AG04449 (cell line): ENCODE measurements around the gene ACTN3.

Source experiments
- CTCF ChIA-PET: fragments of 350-600 bp; formaldehyde crosslinking; extraction: SDS; loops from one replicate; lab custom pipeline; 2021; ENCODE audit warnings: antibody characterized with exemption; lab: Yijun Ruan, JAX
- POLR2A ChIA-PET: fragments of 400-600, 350-600 bp; formaldehyde crosslinking; extraction: SDS; loops from one replicate; lab custom pipeline; 2020; ENCODE audit warnings: antibody characterized with exemption, inconsistent platforms; lab: Yijun Ruan, JAX
- DNase-seq: peaks from one replicate; pipeline ENCODE4 v3.0.0-alpha.2; 2010; ENCODE audit warnings: low read depth, low spot score
- H3K4me3 ChIP-seq: 2 replicates; pipeline ENCODE4 v1.5.1; 2011; ENCODE audit warnings: low read depth, mild to moderate bottlenecking, control low read depth, low read length
- TF ChIP-seq, protein P1 (sequence below): IDR thresholded peaks from one replicate; pipeline ENCODE4 v1.5.1; 2011; ENCODE audit warnings: mild to moderate bottlenecking, moderate library complexity, low read length, control low read depth, inconsistent platforms; ENCODE audit not compliant: insufficient read depth; ENCODE audit errors: missing control alignments

The ACTN3 gene

DNA sequence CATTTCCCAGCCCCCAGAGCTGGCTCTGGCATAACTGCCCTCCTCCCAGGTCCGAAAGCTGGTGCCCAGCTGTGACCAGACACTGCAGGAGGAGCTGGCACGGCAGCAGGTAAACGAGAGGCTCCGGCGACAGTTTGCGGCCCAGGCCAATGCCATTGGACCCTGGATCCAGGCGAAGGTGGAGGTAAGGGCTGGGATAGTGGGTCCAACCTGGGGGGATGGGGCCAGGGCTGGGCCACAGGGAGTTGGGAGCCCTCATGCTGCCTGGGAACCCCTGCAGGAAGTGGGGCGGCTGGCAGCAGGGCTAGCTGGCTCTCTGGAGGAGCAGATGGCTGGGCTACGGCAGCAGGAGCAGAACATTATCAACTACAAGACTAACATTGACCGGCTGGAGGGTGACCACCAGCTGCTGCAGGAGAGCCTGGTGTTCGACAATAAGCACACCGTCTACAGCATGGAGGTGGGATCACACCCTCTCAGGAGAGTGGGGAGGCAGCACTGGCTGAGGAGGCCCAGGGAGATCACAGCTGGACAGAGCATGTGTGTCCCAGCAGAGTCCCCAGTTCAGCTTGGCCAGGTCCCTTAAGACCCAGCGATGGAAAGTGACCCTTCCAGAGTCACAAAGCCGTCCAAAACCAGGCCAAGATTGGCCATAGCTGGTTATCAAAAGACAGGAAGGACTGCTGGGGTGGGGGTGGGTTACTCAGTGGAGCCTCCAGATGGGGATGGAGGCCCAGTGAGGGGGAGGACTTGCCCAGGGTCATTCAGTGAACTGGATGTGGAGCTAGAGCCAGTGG lies 14.7 kb downstream of the ACTN3 start:
- DNase-seq: no peak
- TF ChIP-seq, protein P1, sequence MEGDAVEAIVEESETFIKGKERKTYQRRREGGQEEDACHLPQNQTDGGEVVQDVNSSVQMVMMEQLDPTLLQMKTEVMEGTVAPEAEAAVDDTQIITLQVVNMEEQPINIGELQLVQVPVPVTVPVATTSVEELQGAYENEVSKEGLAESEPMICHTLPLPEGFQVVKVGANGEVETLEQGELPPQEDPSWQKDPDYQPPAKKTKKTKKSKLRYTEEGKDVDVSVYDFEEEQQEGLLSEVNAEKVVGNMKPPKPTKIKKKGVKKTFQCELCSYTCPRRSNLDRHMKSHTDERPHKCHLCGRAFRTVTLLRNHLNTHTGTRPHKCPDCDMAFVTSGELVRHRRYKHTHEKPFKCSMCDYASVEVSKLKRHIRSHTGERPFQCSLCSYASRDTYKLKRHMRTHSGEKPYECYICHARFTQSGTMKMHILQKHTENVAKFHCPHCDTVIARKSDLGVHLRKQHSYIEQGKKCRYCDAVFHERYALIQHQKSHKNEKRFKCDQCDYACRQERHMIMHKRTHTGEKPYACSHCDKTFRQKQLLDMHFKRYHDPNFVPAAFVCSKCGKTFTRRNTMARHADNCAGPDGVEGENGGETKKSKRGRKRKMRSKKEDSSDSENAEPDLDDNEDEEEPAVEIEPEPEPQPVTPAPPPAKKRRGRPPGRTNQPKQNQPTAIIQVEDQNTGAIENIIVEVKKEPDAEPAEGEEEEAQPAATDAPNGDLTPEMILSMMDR: no peak
- CTCF ChIA-PET: interaction anchor here (0.7 to 3.3 kb wide), 5 partner anchors 16 to 153 kb away, joined by 3 to 11 read pairs (median 3); no protein-coding TSS in a partner anchor
- POLR2A ChIA-PET: no interaction called here
- H3K4me3 ChIP-seq: no peak overlapping the region

DNA sequence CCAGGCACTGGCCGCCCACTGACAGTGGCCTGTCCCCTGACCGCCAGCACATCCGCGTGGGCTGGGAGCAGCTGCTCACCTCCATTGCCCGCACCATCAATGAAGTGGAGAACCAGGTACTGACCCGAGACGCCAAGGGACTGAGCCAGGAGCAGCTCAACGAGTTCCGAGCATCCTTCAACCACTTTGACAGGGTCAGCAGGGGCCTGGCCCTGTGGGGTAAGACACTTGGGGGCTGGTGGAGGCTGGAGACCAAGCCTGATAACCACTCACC lies 15.2 kb downstream of the ACTN3 start:
- ChIA-PET POLR2A (no interaction called here), CTCF (interaction anchor here (0.7 to 3.3 kb wide), 3 partner anchors 16 to 153 kb away, joined by 3 to 11 read pairs (median 3); no protein-coding TSS in a partner anchor)
- TF ChIP-seq, protein P1: no peak
- no peak overlapping the region for H3K4me3 ChIP-seq
- no peak for DNase-seq

DNA sequence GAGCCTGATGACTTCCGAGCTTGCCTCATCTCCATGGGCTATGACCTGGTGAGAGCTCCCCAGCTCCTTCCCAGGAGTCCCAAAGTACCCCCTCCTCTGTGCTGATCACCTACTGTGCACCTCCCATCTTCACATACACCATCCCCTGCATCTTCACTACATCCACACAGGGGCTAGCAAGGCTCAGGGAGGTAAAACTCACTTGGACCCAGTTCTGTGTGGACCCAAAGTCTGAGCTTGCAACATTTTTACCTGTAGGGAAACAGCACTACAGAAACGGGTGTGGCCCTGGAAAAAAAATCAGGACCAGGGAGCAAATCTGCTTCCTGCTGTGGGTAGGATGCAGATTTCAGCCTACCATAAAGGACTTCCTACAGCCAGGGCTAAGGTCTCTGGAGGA lies 15.6 kb downstream of the ACTN3 start:
- H3K4me3 ChIP-seq: no peak overlapping the region
- ChIA-PET CTCF (interaction anchor here (0.7 to 3.3 kb wide), 3 partner anchors 16 to 154 kb away, joined by 3 to 11 read pairs (median 3); no protein-coding TSS in a partner anchor), POLR2A (no interaction called here)
- no peak for DNase-seq
- TF ChIP-seq, protein P1: no peak

DNA sequence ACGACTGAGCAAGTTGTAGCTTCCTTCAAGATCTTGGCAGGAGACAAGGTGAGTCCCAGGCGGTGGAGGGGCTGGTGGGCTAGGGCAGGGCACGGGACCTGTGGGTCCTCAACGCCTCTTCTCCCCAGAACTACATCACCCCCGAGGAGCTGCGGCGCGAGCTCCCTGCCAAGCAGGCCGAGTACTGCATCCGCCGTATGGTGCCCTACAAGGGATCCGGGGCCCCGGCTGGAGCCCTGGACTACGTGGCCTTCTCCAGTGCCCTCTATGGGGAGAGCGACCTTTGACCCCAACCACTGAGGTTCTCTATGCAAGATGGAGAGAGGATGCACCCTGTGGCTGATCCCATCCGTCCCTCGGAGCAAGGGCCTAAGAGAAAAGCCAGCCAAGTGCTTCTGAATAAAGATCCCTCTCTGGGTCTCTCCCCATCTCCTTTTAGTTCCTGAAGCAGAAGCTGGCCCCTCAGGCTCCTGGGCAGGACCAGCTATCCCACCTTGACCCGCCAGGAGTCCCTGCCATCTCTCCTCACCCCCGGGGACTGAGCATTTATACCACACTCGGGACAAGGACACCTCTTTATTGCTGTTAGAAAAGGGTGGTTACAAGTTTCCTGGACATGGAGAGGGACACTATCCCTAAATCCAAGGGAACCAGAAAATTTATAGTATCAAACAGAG lies 16.3 kb downstream of the ACTN3 start:
- DNase-seq: no peak
- CTCF ChIA-PET: interaction anchor here (1.0 to 3.3 kb wide), 4 partner anchors 16 to 154 kb away, joined by 3 to 11 read pairs (median 3); no protein-coding TSS in a partner anchor
- POLR2A ChIA-PET: interaction anchor here (0.7 kb wide), 1 partner anchor 17 kb away, joined by 3 read pairs; the partner anchor contains the start of gene ZDHHC24
- H3K4me3 ChIP-seq: no peak overlapping the region
- TF ChIP-seq, protein P1: no peak

DNA sequence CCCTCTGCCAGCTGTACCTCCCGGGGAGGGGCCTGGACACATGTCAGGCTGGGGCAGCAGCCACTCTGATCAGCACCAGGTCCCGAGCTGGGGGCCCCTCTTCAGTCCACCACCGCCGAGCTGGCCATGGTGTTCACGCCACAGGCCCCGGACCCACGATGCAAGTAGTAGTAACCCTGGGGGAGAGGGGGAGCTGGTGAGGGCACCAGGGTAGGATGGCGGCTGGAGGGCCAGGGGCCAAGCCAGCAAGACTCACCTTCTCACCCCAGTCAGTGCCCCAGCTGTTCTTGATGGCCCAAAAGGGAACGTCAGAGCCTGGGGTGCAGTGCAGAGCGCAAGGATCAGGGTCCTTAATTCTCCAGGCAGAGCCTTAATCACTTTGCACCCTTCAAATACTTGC lies 17.1 kb downstream of the ACTN3 start:
- H3K4me3 ChIP-seq: no peak overlapping the region
- ChIA-PET CTCF (interaction anchor here (1.0 to 1.5 kb wide), 2 partner anchors 16 to 115 kb away, joined by 3 read pairs; no protein-coding TSS in a partner anchor), POLR2A (interaction anchor here (0.7 kb wide), 2 partner anchors 18 to 115 kb away, joined by 3 read pairs; partner anchors contain the start of gene ZDHHC24)
- DNase-seq: no peak
- TF ChIP-seq, protein P1: no peak

DNA sequence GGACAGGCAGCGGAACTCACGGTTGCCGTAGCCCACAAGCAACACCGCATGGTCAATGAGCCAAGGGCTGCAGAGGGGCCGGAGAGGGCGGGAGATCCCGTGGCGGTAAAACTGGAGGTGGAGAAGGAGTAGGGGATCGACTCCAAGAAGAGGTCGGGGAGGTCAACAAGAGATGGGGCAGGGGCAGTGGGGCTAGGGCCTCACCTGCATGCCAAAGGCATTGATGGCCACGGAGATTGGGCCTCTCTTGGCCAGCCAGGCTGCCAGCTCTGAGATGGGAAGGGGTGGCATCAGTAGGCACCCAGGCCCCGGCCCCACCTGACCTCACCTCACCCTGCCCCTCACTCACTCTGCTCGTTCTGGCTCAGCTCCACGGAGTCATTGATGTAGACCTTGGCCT lies 17.8 kb downstream of the ACTN3 start:
- TF ChIP-seq, protein P1: no peak
- ChIA-PET CTCF (interaction anchor here (0.9 to 1.5 kb wide), 2 partner anchors 15 to 115 kb away, joined by 3 to 4 read pairs; no protein-coding TSS in a partner anchor), POLR2A (no interaction called here)
- H3K4me3 ChIP-seq: no peak overlapping the region
- DNase-seq: no peak
